ENCODE measurements around the gene SP9. TPM values are rescaled to one million over a fixed set of nuclear protein-coding genes. Genes with fewer than 3 reads are reported as not detected.

The SP9 gene
- total RNA-seq, 6 experiments from 2014 or later: not detected

DNA sequence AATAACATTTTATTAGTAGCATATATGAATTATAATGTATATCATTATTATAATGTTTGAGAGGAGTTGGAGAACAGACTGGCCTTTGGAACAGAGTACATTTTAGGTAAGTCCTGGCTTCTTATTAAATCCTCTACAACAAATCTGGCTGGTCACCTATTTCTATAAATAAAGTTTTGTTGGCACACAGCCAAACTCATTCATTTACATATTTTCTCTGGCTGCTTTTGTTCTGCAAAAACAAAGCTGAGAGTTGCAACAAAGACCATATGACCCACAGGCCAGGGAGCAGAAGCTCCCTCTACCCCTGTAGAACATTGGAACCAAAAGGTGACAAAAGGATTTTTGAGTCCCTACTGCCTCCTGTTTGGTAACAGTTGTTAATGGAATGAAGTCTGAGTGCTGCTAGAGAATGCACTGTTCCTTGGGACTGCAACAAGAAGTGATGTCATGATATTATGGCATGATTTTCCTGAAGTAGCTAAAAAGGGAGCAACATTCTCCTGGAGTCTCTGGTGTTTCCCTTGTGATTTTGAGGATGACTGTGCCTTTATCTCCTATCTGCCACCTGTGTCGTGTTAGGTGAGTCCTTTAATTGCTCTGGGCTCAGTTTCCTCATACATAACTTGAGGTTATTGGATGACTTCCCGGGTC is 22.0 kb upstream of the SP9 start:
- H3K27ac ChIP-seq: no peak overlapping the region
- ATAC-seq (no peak), DNase-seq (no peak)
- no peaks in the 10 kb centered on the region for H3K4me1 ChIP-seq
- WGBS (ENCODE audit: insufficient coverage, low coverage, low lambda C conversion rate, missing lambda C conversion rate): 50% methylated on average over 2 of the region's 2 CpGs
- no peak overlapping the region for H3K4me3 ChIP-seq
- H3K36me3 ChIP-seq: no peaks in the 10 kb centered on the region
- intact Hi-C loops (cut with DNase I): no loop called here
- TF ChIP-seq, protein P1, sequence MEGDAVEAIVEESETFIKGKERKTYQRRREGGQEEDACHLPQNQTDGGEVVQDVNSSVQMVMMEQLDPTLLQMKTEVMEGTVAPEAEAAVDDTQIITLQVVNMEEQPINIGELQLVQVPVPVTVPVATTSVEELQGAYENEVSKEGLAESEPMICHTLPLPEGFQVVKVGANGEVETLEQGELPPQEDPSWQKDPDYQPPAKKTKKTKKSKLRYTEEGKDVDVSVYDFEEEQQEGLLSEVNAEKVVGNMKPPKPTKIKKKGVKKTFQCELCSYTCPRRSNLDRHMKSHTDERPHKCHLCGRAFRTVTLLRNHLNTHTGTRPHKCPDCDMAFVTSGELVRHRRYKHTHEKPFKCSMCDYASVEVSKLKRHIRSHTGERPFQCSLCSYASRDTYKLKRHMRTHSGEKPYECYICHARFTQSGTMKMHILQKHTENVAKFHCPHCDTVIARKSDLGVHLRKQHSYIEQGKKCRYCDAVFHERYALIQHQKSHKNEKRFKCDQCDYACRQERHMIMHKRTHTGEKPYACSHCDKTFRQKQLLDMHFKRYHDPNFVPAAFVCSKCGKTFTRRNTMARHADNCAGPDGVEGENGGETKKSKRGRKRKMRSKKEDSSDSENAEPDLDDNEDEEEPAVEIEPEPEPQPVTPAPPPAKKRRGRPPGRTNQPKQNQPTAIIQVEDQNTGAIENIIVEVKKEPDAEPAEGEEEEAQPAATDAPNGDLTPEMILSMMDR (IDR thresholded peaks at IDR 0.05): no peak
- no peak for TF ChIP-seq POLR2A (IDR thresholded peaks at IDR 0.05)
- H3K9me3 ChIP-seq: no peaks in the 10 kb centered on the region
- peaks cover 0 to 5% of the 10 kb centered on the region in 2 donors for H3K27me3 ChIP-seq

DNA sequence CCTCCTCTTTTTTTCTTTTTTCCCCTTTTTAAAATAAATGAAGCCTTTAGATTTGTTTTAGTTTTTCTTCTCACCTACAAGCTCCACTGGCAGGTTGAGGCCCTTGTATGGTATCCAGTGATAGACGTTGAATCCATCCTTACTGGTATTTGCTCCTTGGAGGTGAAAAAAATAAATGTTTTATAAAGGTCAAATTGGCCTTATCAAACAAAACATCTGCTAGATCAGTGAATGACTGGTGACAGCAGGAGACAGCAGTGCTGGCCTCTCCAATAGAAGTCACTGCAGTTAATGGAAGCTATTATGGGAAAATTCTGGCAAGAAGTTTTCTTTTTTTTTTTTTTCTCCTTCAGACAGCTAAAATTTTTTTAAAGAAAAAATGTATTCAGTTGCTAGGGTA is 12.6 kb upstream of the SP9 start:
- DNase-seq (no peak), ATAC-seq (no peak)
- TF ChIP-seq, protein P1 (IDR thresholded peaks at IDR 0.05): no peak
- no peak for TF ChIP-seq POLR2A (IDR thresholded peaks at IDR 0.05)
- H3K4me1 ChIP-seq: peaks cover 0 to 11% (median 2%) of the 10 kb centered on the region in 4 donors
- H3K36me3 ChIP-seq: no peaks in the 10 kb centered on the region
- H3K9me3 ChIP-seq: no peaks in the 10 kb centered on the region
- WGBS (ENCODE audit: insufficient coverage, low coverage, low lambda C conversion rate, missing lambda C conversion rate): 50% methylated on average over 1 of the region's 1 CpG
- H3K4me3 ChIP-seq: no peak overlapping the region
- H3K27me3 ChIP-seq: peaks cover 5 to 8% of the 10 kb centered on the region in 2 donors
- H3K27ac ChIP-seq: no peak overlapping the region
- intact Hi-C loops (cut with DNase I): no loop called here

DNA sequence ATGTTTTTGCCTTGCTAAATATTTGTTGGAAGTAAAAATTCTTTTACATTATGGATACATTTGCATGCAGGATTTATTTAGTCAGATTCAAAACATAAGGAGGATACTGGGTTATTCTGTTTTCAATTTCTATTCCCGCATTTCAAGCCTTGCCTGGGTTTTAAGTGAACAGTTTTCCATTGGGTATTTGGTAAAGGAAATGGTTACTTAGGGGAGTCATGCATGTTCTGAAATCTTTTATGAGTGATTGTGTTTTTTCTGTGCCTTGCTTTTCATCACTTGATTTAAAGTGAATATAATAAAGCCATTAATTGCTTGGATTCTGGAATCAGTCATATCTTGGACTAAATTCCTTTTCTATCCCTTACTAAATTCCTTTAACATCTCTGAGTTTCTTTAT is 12.0 kb upstream of the SP9 start:
- no peak for TF ChIP-seq POLR2A (IDR thresholded peaks at IDR 0.05)
- TF ChIP-seq, protein P1 (IDR thresholded peaks at IDR 0.05): no peak
- H3K9me3 ChIP-seq: no peaks in the 10 kb centered on the region
- ATAC-seq: no peak
- H3K27me3 ChIP-seq: peaks cover 11 to 12% of the 10 kb centered on the region in 2 donors
- DNase-seq: no peak
- H3K4me3 ChIP-seq: no peak overlapping the region
- 92% methylated on average over 1 of the region's 1 CpG for WGBS (ENCODE audit: insufficient coverage, low coverage, low lambda C conversion rate, missing lambda C conversion rate)
- H3K4me1 ChIP-seq: peaks cover 0 to 13% (median 2%) of the 10 kb centered on the region in 4 donors
- H3K27ac ChIP-seq: no peak overlapping the region
- no peaks in the 10 kb centered on the region for H3K36me3 ChIP-seq
- intact Hi-C loops (cut with DNase I): no loop called here

DNA sequence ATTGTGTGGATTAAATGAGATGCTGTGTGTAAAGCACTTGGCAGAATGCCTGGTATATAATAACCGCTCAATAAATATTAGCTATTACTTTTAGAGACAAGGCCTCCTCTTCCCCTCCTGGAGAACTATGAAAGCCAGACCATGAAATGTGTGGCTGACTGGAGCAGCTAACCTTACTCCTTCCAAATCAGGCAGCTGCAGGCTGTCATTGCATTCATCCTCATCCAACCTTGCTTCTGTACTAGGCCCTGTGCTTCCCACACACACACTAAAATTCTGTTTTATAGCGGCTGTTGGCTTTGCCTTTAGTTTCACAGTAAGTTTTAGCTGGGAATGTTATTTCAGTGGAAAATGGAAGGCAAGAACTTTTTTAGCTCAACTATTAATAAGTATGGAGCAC is 10.2 kb upstream of the SP9 start:
- Histone ChIP-seq H3K27me3 (peaks cover 12 to 15% of the 10 kb centered on the region in 2 donors), H3K36me3 (no peaks in the 10 kb centered on the region), H3K9me3 (no peaks in the 10 kb centered on the region), H3K4me3 (no peak overlapping the region), H3K27ac (no peak overlapping the region), H3K4me1 (peaks cover 0 to 13% (median 2%) of the 10 kb centered on the region in 4 donors)
- no peak for DNase-seq
- 44% methylated on average over 2 of the region's 2 CpGs for WGBS (ENCODE audit: insufficient coverage, low coverage, low lambda C conversion rate, missing lambda C conversion rate)
- intact Hi-C loops (cut with DNase I): no loop called here
- ATAC-seq: no peak
- TF ChIP-seq, protein P1 (IDR thresholded peaks at IDR 0.05): no peak
- TF ChIP-seq POLR2A (IDR thresholded peaks at IDR 0.05): no peak

Measured in right lobe of liver (tissue), 6 donors.